Germinal center (tissue), 1 donor: ENCODE results near the gene IQSEC3.

ENCODE experiments used
- DNase-seq: peaks from one replicate; pipeline ENCODE4 v3.0.0; 2012; ENCODE audit warnings: mixed read lengths, low spot score

Gene IQSEC3

DNA sequence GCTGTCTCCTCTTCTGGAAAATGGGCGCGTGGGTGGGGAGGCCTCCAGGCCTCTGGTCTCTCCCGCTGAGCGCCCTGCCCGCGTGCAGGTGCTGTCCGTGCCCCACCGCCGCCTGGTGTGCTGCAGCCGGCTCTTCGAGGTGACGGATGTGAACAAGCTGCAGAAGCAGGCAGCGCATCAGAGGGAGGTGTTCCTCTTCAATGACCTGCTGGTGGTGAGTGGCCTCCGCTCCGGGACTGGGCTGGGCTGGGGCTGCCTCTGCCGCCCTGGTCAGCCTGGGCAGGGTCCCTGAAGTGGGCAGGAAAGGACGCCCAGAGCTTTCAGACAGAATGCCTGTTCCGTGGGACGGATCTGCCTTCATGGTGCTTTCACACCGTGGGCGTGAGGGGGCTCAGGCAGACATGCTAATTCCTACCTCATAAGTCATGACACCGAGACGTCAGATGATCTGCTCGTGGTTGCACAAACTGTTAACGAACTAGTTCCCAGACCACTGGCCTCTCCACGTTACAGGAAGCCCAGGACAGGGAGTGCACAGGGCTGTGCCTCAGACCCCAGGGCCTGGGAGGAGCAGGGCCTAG, 96.9 kb downstream of the IQSEC3 start:
- no peak for DNase-seq

DNA sequence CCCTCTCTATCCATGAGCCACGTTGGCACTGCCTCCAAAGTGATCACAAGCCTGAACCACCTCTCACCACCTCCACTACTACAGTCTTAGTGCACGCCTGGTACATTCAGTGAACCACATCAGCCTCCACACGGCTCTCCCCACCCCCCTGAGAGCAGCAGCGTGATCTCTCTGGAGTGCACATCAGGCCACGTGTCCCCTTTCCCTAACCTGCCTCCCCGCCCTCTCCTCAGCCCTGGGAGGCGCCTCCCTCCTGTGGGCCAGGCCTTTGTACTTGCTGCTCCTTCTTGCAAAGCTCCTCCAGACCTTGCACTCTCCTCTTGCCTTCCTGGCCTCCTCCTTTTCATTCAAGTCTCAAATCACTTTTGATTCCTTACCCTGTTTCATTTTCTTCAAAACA, 97.6 kb downstream of the IQSEC3 start:
- no peak for DNase-seq

DNA sequence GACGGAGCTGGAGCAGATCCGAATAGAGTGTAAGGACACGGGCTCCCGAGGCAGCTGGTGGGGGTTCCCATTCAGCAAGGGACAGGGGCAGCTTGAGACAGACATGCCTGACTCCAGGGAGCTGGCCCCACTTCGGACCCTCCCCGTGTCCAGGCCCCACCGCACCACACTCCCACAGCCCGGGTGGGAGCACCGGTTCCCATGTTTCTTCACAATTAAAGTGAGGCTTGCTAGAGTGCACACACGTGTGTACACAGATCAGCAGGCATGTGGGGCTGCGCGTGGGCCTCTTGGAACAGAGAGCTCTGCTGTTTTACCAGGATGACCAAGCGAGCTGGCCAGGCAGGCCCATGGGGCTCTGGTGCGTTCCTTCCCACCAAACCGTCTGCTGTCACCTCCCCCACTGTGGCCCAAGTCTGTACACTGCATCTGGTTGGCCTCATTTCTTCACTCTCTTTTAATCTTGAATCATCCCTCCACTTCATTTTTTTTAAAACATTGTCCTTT, 99.3 kb downstream of the IQSEC3 start:
- DNase-seq: no peak

DNA sequence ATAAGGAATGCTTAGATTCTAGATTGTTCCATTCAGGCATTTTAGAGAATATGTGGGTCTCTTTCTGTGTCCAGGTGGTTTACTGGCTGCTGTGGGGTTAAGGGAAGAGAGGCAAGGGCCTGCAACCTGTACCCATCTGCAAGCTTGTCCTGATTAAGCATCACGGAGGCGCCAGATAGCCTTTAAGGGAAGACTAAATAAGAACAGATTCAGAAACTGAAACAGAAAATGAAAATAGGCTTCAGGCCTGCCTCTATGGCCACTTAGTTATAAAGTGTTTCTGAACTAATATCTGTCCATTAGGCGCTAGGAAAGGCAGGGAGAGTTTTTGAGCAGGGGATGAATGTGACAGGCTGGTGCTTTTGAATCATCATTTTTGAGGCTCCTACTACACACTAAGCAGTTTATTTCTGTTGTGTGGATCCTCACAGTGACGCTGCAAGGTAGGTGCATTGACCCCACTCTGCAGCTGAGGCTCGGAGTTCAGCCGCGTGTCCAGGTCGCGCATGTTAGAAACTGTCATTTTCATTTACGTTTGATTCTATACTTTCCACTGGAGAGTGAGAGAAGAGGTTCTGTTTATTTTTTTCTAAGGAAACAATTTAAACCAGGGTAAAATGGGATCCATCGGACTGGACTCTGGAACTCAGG, 100.0 kb downstream of the IQSEC3 start:
- DNase-seq: no peak

DNA sequence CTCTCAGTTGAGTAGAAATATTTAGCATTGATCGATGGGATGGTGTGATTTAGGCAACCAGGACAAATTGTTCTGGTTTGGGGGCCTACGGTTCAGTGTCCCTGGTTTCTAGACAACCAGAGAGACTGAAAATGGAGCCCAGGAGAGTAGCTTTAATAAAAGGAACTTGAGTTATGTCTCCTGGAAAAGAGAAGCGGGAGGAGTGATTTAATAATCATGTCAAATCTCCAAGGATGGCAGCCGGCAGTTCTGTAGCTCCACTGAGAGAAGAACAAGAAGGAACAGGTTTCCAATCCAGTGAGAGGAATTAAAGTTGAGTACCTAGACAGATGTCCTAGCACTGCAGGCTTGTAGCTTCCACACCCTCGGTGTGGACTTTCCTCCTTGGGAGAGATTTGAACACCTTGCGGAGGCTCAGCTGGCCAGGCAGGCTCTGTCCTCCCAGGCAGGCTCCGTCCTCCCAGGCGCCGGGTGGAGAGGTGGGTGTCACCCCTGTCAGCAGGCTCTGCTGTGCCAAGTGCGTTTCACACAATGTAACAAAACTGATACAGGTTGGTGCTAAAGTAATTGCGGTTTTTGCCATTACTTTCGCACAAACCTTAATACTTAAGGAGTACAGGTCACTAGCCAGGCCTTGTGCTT, 101.5 kb downstream of the IQSEC3 start:
- no peak for DNase-seq

DNA sequence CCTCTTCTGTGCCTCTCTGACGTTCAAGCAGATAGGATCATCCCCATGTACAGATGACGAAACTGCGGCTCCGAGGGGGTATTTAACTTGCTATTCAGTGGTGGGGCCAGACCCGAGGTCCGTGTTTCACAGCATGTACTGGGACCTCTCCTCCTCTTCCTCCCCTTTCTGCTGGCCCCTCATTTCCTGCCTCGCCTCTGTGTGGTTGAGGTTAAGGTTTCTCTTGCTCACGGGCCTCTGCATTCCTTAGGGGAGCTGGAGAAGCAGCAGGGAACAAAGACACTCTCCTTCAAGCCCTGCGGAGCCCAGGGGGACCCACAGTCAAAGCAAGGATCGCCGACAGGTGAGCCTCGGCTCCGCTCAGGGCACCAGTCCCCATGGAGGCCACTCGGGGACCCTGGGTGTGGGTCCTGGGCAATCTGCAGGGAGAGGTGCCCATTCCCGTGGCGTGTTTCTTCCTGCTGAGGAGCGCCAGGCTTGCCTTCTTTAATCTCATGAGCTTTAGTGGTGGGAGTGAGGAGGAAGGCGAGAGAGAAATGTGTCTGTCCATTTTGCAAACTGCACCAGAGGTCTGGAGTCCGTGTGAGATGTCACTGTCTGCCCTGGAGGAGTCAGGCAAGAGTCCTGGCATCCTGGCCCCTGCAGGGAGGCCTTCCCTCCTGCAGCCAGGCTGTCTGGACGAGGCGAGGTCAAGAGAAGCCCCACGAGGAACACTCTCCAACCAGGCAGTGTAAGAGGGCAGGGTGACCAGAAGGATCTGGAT, 102.4 kb downstream of the IQSEC3 start:
- DNase-seq: no peak

DNA sequence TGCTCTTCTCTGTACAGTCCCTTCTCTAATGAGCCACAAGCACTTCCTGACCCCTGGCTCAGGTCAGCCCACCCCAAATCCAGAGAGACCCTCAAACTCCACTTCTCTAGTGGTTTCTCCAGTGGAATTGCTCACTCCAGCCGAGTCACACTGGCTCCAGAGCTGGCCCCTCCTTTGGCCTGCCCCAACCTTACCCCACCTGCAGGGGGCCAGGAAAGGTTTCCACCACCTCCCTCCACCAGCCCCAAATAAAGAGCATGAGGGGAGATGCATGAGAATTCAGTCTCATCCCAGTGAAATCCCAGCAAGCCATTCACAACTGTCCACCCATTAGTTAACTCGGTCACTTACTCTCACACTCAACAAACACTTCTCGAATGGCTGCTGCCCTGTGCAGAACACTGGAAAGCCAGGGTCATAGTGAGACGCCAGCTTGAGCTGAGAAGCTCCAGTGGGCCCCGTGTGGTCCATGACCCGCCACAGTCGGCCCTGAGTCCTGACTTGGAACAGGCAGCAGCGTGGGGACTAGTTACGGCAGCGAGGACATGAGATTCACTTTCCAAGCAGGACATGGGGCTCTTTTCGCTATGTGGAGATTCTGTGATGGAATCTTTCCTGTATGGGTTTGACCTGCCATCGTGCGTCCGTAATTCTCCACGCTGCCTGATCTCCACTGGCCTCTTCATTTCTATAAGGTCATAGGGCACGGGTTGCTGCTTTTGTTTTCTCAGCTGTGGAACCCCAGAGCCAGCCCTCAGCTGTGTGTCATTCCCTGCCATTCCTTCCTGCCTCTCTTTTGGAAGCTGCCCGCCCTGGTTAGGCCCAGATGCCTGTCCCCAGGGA, 103.2 kb downstream of the IQSEC3 start:
- DNase-seq: no peak

DNA sequence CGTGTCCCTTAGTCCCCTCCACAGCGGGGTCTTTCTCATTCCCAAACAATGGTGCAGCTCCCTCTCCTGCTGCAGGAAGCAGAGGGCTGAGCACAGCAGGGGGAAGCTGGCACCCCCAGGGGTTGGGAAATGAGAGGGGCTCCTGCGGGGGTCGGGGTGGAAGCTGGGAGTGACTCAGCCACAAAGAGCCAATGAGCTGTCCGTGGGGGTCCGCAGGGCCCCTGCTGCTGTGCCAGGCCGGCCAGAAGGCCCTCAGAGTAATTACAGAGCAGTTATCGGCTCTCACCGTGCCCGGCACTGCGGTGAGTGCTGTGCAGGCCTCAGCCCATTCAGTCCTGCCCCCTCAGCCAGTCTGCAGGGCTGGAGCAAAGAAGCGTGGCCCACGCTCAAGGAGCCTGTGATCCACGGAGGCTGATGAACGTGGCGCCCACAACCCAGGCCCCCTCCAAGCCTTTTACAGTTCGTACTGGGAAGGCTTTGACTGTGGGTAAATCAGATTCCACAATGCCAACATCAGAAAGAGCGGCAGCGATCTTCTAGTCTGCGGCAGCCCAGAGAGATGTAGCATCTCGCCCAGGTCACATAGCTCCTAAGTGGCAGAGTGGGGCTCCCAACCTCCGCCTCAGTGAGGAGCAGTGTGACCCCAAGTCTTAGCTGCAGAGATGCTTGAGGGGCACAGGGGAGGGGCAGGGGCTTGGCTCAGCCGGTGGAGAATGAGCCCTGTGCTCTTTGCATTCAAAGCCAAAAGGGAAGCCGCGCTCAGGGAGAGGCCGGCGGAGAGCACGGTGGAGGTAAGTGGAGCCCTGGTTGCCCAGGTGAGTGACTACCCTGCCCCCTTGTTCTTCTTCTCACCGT, 104.0 kb downstream of the IQSEC3 start:
- DNase-seq: no peak

DNA sequence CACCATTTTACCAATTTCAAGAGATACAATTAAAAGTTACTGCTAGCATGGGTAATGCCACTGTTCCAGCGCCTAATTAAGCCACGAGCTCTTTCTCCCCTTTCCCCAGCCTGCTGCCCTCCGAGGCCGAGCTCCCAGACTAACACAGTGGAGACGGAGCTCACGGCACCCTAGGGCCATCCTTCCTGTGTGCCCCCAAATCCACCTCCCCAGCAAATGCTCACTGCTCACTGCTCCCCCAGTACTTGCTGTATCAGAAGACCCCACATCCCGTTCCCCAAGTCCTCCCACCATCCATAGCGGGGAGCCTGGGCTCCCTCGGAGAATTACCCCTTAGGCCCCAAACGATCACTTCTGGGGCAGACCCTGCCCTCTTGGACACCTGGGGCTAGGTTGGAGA, 104.7 kb downstream of the IQSEC3 start:
- DNase-seq: no peak

DNA sequence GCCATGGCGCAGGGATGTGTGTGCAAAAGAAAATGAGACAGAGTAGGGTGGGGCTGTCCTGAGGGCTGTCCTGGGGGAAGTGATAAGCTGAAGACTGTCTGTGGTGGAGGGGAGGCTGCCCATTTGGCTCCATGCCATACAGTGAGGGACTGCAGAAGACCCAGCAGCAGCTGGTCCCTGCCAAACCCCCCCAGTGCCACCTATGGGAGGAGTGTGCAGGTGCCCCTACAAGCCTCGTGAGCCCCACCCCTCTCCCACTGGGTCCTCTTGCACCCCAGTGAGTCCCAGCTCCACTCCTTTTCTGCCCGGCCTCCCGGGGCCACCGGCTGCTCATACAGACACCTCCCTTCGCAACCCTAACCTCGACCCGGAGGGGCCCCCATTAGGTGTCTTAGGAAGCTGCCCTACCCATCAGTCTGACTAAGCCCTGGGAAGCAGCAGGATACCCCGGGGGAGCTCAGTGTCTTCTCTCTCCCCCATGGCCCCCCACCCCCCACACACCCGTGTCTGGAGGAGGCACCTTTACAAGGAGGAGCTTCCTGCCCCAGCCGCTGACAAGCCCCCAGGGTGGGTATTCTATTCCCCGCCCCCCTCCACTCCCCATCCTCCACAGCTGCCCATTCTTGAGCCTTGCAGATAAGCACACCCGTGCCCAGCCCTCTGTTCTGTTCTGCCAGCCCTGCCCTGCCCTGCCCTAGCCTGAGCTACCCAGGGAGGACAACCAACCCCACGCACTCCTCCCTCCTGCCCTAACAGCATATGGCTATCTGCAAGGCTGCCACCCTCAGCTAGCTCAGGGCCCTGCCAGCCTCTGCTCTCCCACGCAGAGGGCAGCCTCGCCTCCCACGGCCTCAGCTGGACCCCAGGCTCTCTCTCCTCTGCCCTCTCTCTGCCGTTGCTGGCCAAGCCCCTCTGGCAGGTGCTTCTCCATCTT, 105.4 kb downstream of the IQSEC3 start:
- no peak for DNase-seq

DNA sequence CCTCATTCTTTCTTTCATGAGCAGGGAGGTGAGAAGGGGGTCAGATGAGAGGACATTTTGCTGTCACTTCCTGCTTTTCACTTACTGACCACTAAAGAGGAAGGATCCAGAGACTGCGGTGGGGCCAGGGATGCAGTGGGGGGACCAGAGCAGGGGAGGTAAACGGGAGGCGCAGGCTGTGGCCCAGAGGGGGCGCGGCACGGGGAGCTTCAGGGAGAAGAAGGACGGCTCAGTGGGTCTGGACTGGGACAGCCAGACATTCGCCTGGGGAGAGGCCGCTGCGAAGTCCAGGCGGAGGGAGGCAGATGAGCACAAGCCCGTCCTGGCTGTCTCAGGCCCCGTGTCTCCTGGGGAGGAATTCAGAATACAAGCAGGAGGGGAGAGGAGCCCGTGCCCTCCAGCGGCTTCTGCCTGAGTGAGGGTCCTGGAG, 106.2 kb downstream of the IQSEC3 start:
- DNase-seq: no peak

DNA sequence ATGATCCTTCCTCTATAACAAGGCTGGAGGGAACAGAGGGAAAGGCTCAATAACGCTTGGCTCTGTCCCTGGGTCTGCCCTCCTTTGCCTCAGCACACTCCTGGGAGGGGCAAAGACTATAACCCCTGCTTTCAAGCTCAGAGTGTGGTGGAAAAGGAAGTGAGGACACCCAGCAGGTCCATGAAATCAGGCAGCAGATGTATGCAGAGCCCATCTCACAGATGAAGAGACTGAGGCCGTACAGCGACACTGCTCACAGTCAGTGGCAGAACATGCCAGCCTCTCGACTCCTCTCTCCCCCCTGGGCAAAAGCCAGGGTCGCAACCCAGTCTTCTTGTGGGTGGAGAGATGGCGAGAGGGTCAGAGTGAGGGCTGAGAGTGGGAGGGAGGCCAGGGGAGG, 107.6 kb downstream of the IQSEC3 start:
- DNase-seq: no peak

DNA sequence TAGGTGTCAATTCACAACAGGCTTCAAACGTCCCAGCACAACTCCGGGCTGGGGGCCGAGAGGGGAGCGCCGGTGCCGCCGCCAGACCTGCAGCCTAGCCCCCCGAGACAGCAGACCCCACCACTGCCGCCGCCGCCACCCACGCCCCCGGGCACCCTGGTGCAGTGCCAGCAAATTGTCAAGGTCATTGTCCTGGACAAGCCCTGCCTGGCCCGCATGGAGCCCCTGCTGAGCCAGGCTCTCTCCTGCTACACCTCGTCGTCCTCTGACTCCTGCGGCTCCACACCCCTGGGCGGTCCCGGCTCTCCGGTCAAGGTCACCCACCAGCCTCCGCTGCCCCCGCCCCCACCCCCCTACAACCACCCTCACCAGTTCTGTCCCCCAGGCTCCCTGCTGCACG, 108.0 kb downstream of the IQSEC3 start:
- DNase-seq: no peak

DNA sequence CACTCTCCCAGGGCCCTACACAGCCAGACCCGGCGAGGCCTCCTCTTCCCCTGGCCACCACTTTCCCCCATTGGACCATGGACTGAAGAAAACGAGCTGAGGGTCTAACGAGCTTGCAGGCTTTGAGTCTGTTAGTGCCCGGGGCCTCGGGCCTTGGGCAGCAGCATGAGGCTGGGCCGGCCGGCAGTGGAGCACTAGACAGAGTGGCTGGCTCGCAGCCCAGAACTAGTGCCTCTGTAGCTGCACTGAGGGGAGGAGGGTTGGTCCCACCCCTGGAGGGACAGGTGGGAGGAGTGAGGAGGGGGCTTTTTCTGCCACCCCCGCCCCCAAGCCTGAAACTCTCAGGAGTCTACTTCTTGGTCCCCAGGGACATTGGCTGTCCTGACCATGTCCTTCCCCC, 108.7 kb downstream of the IQSEC3 start:
- DNase-seq: no peak

DNA sequence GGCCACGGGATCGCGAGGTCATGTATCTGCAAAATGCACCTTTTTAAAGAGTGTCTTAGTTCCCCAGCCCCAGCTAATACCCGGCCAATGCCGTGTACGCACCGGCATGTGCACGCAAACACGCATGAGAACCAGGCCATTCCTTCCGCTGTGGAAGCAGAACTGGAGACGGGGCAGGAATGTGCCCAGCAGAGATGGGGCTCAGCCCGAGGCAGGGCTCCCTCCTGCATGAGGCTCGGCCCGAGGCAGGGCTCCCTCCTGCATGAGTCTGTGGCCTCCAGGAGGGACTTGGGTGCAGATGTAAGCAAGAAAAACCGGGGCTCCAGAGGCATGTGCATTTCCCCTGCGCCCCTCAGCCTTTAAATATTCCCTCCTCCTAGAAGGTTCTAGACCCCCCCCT, 109.2 kb downstream of the IQSEC3 start:
- DNase-seq: no peak

DNA sequence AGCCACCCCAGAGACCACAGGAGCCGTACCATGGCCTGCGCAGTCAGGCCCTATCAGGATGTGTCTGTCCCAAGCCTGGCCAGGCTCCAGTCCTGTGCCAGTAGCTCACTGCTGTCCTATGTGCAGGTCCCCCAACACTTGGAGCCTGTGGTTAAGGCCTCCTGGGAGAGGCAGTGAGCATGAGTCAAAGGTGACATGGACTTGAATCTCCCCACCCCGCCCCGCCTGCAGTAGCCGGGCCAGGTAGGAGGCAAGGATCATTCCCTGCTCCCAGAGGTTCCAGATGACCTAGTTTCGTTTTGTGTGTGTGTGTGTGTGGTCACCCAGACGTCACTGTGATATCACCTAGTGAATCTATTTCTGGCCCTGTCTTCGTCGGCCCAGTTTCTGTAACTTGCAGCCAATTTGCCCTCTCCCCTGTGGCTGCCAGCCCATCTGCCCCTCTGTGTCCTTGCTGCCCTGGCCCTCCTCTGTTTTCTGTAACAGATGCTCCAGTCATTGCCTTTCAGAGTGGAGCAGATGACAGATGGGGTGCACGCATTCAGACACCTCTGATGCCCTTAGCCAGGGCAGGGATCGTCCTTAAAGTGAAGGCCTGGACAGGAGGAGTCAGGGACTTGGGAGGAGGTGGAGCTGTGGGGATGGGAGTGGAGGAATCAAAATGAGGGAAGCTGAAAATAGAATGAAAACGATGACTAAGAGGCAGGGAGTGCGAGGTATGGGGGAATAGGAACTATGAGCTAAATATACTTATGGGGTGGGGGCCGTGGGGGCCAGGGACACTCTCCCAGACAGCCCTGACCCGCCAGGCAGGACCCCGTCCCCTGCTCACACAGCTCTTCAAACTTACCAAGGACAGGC, 110.0 kb downstream of the IQSEC3 start:
- DNase-seq: no peak

DNA sequence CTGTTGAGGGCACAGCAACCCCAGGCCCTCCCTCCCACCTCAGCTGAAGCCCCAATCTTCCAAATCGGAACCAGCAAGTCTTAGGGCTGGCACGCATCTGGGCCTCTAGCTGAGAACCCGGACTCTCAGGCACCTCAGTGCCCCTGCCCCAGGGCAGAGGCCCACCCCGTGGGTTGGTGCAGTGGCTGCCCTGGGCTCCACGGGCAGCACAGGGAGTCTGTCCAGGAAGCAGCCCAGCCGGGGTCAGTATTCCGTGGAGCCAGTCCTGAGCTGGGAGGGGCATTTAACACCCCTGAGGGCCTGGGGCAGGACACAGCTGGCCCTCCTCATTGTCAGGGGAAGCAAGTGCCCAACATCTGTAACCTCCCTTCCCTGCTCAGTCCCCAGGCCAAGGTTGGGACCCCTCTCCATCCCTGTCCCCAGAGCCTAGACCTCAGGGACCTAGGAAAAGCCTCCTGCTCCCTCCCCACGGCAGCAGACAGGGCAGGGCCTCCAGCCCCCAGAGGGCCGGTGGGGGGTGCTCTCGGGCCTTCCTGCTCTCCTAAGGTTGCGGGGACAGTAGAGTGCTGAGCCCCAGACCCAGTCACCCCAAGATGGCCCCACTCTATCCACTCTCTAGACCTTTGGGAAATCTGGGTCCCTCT, 110.9 kb downstream of the IQSEC3 start:
- DNase-seq: no peak
